GM10248 (cell line): ENCODE results near the gene POLE3.
"Not testable (repeated sequence)": the region's sequence is repeated elsewhere in the genome, so short reads cannot be mapped to it uniquely, and the experiment has no call there.

ENCODE experiments used
- CTCF ChIA-PET: fragments of 300-600 bp; sonication (Branson Sonifier 250); formaldehyde crosslinking; extraction: SDS; loops from one replicate; lab custom pipeline; 2021; ENCODE audit warnings: antibody characterized with exemption; lab: Yijun Ruan, JAX
- POLR2A ChIA-PET: fragments of 350-650 bp; sonication (Branson Sonifier 250); formaldehyde crosslinking; extraction: SDS; loops from one replicate; lab custom pipeline; 2020; ENCODE audit warnings: antibody characterized with exemption; lab: Yijun Ruan, JAX
- DNase-seq: peaks from one replicate; pipeline ENCODE4 v3.0.0; 2012; ENCODE audit errors: extremely low spot score
- CTCF ChIP-seq: IDR thresholded peaks from 2 replicates; pipeline ENCODE4 v1.5.1; 2012; ENCODE audit warnings: mild to moderate bottlenecking, low read depth; ENCODE audit errors: extremely low read depth, missing control alignments, control extremely low read depth

POLE3 gene

GRCh38 chr9:113389451-113389850, 21.0 kb downstream of the POLE3 start:
- no peak for TF ChIP-seq CTCF
- DNase-seq = no peak
- ChIA-PET POLR2A (no interaction called here), CTCF (interaction anchor here (1.0 to 1.2 kb wide), 2 partner anchors 12 to 13 kb away, joined by 3 to 5 read pairs; partner anchors contain the start of gene ALAD)

- ChIA-PET POLR2A (no interaction called here), CTCF (interaction anchor here (1.0 to 1.2 kb wide), 2 partner anchors 12 to 14 kb away, joined by 3 to 5 read pairs; partner anchors contain the start of gene ALAD)
- DNase-seq = no peak
- no peak for TF ChIP-seq CTCF
These were observed 21.6 kb downstream of the POLE3 start for GRCh38 chr9:113388833-113389232.

GRCh38 chr9:113387560-113388230, 22.8 kb downstream of the POLE3 start:
- POLR2A ChIA-PET = no interaction called here

GRCh38 chr9:113386571-113387393, 23.7 kb downstream of the POLE3 start:
- no peak for TF ChIP-seq CTCF
- CTCF ChIA-PET = interaction anchor here (1.0 to 4.1 kb wide), 7 partner anchors 14 to 269 kb away, joined by 3 to 24 read pairs (median 3); partner anchors contain the start of genes ALAD, C9orf43 and POLE3
- POLR2A ChIA-PET = no interaction called here
- no peak for DNase-seq

More at GRCh38 chr9:113387560-113388230, 22.8 kb downstream of the POLE3 start:
- no peak for DNase-seq
- CTCF ChIA-PET = interaction anchor here (0.7 to 4.1 kb wide), 6 partner anchors 13 to 268 kb away, joined by 3 to 24 read pairs (median 4); partner anchors contain the start of genes ALAD, C9orf43 and POLE3
- TF ChIP-seq CTCF = no peak

- no peak for TF ChIP-seq CTCF
- no peak for DNase-seq
- POLR2A ChIA-PET = no interaction called here
- CTCF ChIA-PET = no interaction called here
These were observed 28.5 kb downstream of the POLE3 start for GRCh38 chr9:113381909-113382411.

GRCh38 chr9:113381441-113381840, 29.0 kb downstream of the POLE3 start:
- CTCF ChIA-PET, POLR2A ChIA-PET, DNase-seq: not testable (repeated sequence)
